HEK293T (cell line): ENCODE results near the gene OCA2.

Source experiments
- BHLHE40 ChIP-seq: fragments of 450-650 bp; IDR thresholded peaks from 2 replicates; pipeline ENCODE4 v1.6.1; 2016; ENCODE audit warnings: mild to moderate bottlenecking, moderate library complexity, borderline replicate concordance
- CTBP1 ChIP-seq: fragments of 450-650 bp; IDR thresholded peaks from 2 replicates; pipeline ENCODE4 v1.6.1; 2016; ENCODE audit warnings: borderline replicate concordance
- FOXK2 ChIP-seq: fragments of 450-650 bp; IDR thresholded peaks from 2 replicates; pipeline ENCODE4 v1.6.1; 2016; ENCODE audit warnings: mild to moderate bottlenecking
- FOXM1 ChIP-seq: fragments of 450-650 bp; IDR thresholded peaks from 2 replicates; pipeline ENCODE4 v1.6.1; 2017; ENCODE audit warnings: mild to moderate bottlenecking, borderline replicate concordance
- SP1 ChIP-seq: fragments of 450-650 bp; IDR thresholded peaks from 2 replicates; pipeline ENCODE4 v1.6.1; 2017
- SUZ12 ChIP-seq: fragments of 450-650 bp; IDR thresholded peaks from 2 replicates; pipeline ENCODE4 v1.6.1; 2016; ENCODE audit warnings: mild to moderate bottlenecking
- TARDBP ChIP-seq: fragments of 450-650 bp; IDR thresholded peaks from 2 replicates; pipeline ENCODE4 v1.6.1; 2016

GRCh38 chr15:28080386-28080785, 18.7 kb downstream of the OCA2 start:
- no peak for TF ChIP-seq FOXK2
- TF ChIP-seq SUZ12: no peak
- TF ChIP-seq CTBP1: no peak
- TF ChIP-seq FOXM1: no peak
- no peak for TF ChIP-seq BHLHE40
- TF ChIP-seq SP1: no peak
- TF ChIP-seq TARDBP: no peak
